Stimulated activated CD4-positive, alpha-beta T cell treated with anti-CD3 and anti-CD28 coated beads, TNF-alpha, amount 100 ng/mL, for 24 hours (primary cell): Measurements from ENCODE around the gene TCTA.
A peak's percentile ranks its signal among the peaks of the same experiment; 100 is the strongest.
"Not testable (repeated sequence)": the region's sequence is repeated elsewhere in the genome, so short reads cannot be mapped to it uniquely, and the experiment has no call there.

Source experiments
- DNase-seq, 3 experiments: peaks; one replicate each; pipeline ENCODE4 v3.0.0-alpha.2; 2020; ENCODE audit warnings: low read depth in 3 of 3

Gene TCTA, protein sequence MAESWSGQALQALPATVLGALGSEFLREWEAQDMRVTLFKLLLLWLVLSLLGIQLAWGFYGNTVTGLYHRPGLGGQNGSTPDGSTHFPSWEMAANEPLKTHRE

DNA sequence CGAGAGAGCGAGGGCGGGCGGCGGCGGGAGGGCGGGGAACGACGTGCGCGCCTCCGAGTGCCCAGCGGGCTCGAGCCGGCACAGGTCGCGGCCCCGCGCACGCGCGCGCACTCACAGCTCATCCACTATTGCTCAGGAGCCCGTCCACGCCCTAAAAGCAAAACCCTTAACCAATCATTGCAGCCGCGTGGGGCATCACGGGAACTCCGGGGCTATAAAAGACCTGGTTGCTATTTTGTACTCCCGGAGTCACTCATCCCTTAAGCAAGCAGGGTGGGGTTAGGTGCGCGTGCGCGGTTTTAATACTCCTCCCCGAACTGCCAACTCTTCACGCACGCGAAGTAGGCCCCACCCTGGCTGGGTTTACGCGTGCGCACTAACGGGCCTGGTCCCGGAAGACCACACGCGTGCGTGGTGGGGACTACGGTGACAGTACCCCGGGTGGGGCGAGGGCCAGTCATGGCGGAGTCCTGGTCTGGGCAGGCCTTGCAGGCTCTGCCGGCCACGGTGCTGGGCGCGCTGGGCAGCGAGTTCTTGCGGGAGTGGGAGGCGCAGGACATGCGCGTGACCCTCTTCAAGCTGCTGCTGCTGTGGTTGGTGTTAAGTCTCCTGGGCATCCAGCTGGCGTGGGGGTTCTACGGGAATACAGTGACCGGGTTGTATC, at the start of gene TCTA, which contains the start of gene RHOA:
TCTA (plus strand) TSS at position 456 of the 664 bp plus-strand sequence; CDS start at position 460, 4 bp downstream.
RHOA (minus strand) TSS at position 9 of the 664 bp plus-strand sequence. CDS start 36,387 bp downstream, outside the sequence.
- DNase-seq: peak; percentile 97 to 98 (median 98)

DNA sequence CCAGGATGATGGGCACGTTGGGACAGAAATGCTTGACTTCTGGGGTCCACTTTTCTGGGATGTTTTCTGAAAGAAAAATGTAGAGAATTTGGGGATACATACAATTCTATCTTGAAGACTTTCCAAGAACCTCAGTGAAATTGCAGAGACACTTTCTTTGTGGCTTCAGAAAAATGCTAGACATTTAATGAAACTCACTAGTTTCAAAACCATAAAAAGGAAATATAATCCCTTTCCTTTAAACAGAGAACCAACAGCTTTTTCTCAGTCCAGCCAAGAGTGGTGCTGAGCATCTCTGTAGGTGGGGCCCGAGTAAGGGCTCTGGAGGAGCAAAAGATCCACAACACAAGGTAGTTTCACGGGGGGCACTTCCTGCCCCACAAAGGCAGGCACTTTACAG, 49.7 kb upstream of the TCTA start:
- DNase-seq: no peak

DNA sequence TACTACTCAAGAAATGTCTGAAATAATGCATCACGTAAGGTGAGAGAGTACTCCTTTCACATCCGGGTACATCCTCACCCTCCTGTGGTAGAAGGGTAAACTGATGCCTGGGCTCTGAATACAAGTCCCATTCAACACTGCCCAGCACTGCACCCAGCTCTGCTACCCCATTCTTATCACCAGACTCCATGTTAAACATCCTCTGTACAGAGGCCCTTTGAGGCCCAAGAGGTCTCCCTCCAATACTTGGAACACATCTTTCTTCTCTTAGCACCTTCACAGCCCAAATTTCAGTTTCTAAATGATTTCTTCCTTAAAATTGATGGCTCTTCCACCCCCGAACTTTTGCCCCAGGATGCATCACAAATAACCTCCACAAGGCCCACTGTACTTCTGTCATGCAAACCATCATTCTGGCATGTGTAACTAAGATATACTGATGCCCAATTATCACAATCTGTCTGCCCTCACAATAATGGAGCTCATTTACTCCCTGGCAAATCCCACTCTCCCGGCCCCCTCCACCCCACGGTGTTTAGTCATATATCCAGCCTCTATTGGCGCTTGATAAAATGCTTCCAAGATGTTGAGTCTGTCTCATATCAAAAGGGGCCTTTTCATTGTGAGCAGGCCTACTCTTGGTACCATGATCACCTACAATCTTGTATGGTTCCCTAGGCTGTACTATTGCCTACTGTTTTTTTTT, 41.5 kb upstream of the TCTA start:
- no peak for DNase-seq

DNA sequence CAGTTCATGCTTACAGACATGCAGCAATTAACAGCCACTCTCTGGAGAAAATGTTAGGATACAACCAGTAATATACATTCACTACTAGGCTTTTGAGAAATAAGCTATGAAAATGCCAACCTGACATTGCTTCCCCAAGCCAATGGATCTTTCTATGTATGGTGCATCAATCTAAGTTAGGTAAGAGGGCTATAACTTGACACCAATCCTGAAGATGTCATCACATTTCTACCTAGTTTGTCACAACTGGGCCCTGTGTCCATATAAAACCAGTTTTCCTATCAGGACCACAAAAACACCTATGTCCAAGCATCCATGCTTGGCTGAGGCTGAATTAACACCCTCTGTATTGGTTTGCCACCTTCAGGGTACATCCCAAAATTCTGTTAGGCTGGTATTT, 40.3 kb upstream of the TCTA start:
- no peak for DNase-seq

DNA sequence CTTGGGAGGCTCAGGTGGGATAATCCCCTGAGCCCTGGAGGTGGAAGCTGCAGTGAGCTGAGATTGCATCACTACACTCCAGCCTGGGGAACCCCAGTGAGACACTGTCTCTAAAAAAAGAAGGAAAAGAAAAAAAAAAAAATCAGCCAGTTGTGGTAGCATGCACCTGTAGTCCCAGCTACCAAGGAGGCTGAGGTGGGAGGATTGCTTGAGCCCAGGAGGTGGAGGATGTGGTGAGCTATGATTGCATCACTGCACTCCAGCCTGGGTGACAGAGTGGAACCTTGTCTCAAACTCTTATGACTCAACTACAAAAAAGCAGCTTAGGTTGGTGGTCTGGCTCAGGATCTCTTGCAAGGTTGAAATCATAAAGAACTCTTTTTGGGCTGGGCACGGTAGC, 34.7 kb upstream of the TCTA start:
- DNase-seq: peak; percentile 16 to 54 (median 29)

DNA sequence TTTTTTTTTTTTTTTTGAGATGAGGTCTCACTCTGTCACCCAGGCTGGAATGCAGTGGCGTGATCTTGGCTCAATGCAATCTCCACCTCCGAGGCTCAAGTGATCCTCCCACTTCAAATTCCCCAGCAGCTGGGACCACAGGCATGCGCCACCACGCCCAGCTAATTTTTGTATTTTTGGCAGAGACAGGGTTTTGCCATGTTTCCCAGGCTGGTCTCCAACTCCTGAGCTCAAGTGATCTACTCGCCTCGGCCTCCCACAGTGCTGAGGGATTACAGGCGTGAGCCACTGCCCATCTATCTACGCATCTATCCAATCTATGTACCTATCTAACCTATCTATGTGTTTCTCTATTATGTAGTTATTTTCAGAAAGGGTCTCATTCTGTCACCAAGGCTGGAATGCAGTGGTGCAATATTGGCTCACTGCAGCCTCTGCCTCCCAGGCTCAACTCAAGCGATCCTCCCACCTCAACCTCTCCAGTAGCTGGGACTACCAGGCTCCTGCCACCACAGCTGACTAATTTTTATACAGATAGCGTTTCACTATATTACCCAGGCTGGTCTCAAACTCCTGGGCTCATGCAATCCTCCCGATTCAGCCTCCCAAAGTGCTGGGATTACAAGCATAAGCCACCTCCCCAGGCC, 33.9 kb upstream of the TCTA start:
- DNase-seq: no peak

DNA sequence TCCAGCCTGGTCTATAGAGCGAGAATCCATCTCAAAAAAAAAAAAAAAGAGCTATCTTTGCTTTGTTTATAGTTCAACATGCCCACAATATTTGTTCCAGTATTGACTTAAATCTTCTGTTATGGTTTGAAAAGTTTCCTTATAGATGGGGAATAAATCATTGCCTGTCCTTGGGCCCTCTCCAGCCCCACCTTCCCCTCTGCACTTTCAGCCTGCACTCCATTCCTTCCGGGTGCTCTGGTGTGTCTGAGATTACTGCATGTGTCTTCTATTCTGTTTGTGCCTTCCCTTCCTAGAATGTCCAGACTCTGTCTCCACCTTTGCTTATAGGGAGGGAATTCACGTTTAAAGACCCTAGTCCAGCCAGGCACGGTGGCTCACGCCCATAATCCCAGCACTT, 28.8 kb upstream of the TCTA start:
- no peak for DNase-seq

DNA sequence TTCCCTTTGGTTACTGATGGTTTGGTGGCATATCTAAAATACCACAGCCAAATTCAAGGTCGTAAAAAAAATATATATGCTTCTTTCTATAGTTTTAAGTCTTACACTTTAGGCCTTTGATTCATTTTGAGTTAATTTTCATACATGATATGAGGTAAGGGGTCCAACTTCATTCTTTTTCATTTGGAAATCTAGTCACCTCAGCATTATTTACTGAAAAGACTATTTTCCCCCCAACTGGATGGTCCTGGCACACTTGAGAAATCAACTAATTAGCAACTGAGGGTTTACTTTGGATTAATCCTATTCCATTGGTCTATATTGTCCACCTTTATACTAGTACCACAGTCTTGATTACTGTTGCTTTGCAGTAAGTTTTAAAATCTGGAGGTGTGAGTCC, 26.6 kb upstream of the TCTA start:
- no peak for DNase-seq

DNA sequence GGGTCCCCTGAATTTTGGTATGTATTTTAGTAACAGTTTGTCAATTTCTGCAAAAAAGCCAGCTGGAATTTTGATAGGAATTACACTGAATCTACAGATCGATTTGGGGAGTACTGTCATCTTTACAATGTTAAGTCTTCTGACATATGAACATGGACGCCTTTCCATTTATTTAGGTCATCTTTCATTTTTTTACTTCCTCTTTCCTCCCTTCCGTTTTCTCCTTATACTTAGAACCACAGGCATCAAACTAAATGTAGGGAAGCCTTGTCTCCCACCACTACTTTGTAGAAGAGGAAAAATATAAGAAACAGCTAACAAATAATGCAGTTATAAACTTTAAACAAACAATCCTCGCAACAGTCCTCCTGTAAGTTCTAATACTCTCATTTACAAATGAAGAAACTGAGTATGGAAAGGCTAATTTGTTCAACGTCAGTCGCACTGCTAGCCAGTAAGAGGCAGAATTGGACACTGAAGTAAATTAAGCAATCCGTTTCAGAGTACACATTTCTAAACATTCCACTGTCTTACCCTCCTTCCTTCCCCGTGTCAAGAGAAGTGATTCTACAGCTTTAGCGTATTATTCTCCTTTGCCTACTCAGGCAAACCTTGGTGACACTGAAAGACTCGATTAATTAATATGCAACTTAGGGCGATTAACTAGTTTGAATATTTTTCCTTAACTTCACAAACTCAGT, 26.0 kb upstream of the TCTA start:
- no peak for DNase-seq

DNA sequence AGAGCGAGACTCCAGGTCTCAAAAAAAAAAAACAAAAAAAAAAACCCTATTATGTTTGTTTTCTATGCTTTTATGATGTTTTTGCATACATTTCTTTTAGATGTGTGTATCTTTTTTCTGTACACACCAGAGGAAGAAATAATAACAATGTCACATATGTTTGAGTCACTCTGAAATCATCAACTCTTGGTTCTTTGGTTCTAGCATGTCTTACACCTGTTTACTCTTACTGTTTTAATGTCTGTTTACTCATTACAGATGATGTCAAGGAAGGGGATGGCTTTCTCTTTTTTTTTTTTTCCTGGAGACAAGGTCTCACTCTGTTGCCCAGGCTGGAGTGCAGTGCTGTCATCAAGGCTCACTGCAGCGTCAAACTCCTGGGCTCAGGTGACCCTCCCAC, 24.5 kb upstream of the TCTA start:
- no peak for DNase-seq

DNA sequence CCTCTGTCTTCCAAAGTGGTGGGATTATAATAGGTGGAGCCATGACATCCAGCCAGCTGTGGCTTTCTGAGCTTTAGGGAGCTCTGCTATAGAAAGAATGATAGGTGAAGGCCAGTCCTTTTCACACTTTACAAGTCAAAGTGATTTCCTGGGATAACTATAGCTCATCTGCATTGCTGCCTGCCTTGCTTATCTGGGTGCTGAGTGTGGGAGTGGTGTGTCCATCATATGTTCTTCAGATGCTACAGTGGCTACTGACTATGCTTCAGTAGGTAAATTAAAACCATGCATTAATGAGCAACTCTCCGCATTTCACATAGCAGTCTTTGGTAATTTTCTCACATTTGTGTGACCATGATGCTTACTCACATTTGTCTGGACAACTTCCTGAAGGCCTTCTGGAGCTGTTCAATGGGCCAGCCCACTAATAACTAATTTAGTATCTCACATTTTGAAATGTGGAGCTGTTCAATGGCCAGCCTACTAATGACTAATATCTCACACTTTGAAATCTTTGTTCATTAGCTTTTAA, 23.9 kb upstream of the TCTA start:
- DNase-seq: no peak

DNA sequence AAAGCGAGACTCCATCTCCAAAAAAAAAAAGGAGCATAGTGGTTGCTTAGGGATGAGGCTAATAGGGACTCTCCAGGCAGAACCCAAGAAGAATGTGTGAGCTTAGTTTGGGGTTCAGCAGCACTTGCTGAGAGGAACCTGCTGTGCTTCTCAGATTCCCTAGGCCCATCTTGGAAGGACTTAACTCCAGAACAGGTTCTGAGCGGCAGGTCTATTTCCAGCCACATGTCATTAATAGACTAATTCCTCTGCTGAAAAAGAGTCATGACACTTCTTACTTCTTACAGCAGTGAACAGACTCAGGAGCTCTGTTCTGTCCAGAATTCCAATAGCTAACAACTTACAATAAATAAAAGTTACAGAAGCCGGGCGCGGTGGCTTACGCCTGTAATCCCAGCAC, 22.9 kb upstream of the TCTA start:
- no peak for DNase-seq

DNA sequence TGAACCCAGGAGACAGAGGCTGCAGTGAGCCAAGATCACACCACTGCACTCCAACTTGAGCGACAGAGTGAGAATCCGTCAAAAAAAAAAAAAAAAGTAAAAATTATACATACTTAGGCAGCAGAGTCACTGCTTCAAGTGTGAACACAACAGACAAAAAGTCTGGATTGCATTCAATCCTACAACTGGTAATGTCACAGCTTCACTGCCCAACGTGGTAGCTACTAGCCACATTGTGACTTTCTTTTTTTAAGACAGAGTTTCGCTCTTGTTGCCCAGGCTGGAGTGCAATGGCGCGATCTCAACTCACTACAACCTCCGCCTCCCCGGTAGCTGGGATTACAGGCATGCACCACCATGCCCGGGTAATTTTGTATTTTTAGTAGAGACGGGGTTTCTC, 20.9 kb upstream of the TCTA start:
- DNase-seq: not testable (repeated sequence)

DNA sequence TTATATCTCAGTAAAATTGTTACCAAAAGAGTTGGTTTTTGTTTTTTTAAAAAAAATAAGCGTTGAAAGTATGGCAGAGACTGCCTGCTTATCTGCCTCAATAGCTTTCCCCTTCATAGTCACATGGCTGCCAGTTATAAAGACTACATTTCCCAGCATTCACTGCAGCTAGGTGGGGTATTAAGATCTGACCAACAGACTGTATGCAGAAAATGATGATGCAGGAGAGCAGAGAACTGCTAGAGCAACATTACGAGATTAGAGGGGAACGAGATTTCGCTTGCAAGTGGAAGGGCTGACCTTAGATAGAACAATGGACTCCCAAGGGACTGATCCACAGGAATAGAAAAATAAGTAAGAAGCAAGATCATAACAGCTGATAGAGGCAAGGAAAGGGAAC, 14.8 kb upstream of the TCTA start:
- no peak for DNase-seq

DNA sequence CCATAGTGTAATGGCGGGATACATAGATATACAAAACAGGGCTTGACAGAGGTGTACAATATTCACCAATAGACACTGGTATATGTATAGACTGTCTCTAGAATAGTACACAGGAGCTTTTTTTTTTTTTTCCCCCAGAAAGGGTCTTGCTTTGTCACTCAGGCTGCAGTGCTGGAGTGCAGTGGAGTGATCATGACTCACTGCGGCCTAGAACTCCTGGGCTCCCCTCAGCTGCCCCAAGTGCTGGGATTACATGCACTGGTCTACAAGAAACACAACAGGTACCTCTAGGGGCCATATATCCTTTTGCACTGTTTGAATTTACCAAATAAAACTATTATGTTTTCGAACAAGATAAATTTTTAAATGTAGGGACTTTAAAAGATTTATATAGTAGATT, 12.8 kb upstream of the TCTA start:
- no peak for DNase-seq

DNA sequence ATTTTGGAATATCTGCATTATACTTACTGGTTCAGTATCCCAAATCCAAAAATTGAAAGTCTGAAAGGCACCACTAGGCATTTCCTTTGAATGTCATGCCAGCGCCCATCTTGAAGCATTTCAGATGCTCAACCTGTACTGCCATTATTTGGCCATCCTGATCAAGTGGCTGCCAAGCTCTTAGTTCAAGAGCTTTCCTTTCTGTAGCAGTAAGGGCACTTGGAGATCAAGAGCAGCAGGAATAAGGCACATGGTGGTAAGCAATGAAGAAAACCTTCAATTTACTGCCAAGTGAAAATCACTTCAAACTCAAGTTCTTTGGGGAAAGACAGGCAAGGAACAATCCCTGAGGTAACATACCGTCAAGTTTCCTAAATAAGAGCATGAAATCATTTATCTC, 10.5 kb upstream of the TCTA start:
- DNase-seq: no peak

DNA sequence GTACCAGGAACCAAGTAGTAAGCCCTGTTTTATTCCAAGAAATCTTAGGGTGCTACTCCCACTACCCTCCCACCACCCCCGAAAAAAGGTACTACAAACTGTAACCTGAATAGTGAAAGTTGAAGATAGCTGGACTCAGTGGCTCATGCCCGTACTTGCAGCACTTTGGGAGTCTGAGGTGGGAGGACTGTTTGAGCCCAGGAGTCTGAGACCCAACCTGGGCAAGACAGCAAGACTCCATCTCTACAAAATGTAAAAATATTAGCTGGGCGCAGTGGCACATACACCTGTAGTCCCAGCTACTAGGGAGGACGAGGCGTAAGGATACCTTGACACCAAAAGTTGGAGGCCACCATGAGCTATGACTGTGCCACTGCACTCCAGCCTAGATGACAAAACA, 8.3 kb upstream of the TCTA start:
- no peak for DNase-seq

DNA sequence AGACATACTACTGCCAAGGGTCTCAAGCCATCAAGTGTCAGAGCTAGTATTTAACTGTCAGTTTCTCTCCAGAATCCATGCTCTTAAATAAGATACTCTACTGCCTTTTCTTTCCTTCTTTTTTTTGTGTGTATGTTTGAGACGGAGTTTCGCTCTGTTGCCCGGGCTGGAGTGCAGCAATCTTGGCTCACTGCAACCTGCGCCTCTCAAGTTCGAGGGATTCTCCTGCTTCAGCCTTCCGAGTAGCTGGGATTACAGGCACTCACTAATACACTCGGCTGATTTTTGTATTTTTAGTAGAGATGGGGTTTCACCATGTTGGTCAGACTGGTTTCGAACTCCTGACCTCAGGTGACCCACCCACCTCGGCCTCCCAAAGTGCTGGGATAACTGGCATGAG, 6.7 kb upstream of the TCTA start:
- not testable (repeated sequence) for DNase-seq

DNA sequence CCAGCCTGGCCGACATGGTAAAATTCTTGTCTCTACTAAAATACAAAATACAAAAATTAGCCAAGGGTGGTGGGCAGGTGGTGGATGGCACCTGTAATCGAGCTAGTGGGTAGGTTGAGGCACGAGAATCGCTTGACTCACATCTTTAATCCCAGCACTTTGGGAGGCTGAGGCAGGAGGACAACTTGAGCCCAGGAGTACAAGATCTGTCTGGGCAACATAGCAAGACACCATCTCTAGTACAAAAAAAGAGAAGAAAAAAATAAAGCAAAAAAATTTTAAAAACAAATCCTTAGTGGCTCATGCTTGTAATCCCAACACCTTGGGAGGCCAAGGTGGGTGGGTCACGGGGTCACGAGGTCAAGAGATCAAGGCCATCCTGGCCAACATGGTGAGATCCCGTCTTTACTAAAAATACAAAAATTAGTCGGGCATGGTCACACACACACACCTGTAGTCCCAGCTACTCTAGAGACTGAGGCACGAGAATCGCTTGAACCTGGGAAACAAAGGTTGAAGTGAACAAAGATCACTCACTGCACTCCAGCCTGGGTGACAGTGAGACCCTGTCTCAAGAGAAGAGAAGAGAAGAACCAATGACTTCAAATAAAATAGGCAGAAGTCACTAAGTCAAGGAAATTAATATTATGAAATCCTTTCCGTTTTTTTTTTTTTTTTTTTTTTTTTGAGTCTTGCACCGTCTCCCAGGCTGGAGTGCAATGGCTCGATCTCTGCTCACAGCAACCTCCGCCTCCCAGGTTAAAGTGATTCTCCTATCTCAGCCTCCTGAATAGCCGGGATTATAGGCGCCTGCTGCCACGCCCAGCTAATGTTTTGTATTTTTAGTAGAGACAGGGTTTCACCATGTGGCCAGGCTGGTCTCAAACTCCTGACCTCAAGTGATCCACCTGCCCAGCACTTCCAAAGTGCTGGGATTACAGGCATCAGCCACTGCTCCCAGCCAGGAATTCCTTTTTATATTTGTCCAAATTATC, 5.4 kb upstream of the TCTA start:
- no peak for DNase-seq

DNA sequence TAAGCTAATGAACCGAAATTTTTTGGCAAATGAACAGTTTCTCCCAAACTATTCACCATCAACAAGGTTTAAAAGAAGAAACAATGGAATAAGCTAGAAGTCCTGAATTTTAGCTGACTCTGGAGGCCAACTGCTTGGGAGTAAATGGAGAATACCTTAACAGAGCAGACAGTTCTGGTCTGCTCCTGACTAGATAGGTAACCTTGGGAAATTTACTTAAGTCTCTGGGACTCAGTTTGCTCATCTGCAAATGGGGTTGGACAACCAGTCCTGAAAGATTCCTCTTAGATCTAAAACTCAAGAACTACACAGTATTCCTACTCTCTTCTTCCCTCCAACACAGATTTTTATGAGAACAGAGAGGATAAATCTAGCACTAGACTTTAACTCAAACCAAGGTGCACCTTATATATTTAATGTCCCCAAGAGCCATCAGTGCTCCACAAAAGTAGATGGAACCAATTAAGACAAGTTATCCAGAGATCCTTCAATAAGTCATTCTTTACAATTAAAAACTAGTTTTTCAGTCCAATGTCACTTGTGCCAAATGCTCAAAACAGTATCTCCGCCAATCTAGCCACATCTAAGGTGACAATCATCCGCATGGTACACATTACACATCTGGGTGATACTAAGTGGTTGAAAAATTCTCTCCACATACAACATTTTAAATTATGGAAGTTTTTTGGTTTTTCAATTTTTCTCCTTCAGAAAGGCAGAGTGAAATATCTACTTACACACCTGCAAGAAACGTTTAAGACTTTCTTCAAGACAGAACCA, 2.0 kb upstream of the TCTA start:
- DNase-seq: no peak
